Ovary (tissue), 9 donors: ENCODE data around the gene UTP14A. TPM values are rescaled to one million over a fixed set of nuclear protein-coding genes. Genes with fewer than 3 reads are reported as not detected.

Experiments used
- DNase-seq, 5 donors: peaks; one replicate each; pipeline ENCODE4 v3.0.0-alpha.2; 2019 to 2020
- H3K27ac ChIP-seq, 2 donors: fragments of 200-600 bp; one replicate each; pipeline versions ENCODE4 v1.5.1 to v1.8.0; 2019 to 2022
- H3K27me3 ChIP-seq: fragments of 200-600 bp; one replicate; pipeline ENCODE4 v1.8.0; 2022
- H3K36me3 ChIP-seq: fragments of 200-600 bp; sonication (generic); one replicate; pipeline ENCODE4 v1.5.1; 2019
- H3K4me1 ChIP-seq: one replicate; pipeline ENCODE4 v1.8.1; 2013; ENCODE audit warnings: mild to moderate bottlenecking, moderate library complexity; ENCODE audit not compliant: insufficient read depth
- H3K4me3 ChIP-seq: fragments of 200-600 bp; sonication (generic); one replicate; pipeline ENCODE4 v1.5.1; 2017
- H3K9me3 ChIP-seq, 2 donors: fragments of 200-600 bp in 1 of 2; sonication (generic) in 1 of 2; one replicate each; pipeline versions ENCODE4 v1.5.1 to v1.8.1; 2013 to 2019; ENCODE audit warnings: mild to moderate bottlenecking in 1 of 2, moderate library complexity in 1 of 2
- CTCF ChIP-seq, 3 donors: fragments of 450-650 bp in 2 of 3; fragments of 200-600 bp in 1 of 3; IDR thresholded peaks; one replicate each; pipeline versions ENCODE4 v1.5.1 to v1.8.0; 2016 to 2022; ENCODE audit warnings: antibody characterized with exemption in 3 of 3, mild to moderate bottlenecking in 1 of 3
- EP300 ChIP-seq: sonication (generic); formaldehyde crosslinking; IDR thresholded peaks from one replicate; pipeline ENCODE4 v1.6.1; 2017; ENCODE audit warnings: antibody characterized with exemption
- POLR2A ChIP-seq: fragments of 450-650 bp; IDR thresholded peaks from one replicate; pipeline ENCODE4 v1.6.1; 2017; ENCODE audit warnings: antibody characterized with exemption, mild to moderate bottlenecking, moderate library complexity
- WGBS, 3 donors: extraction: QIAGEN DNeasy Blood & Tissue Kit in 1 of 3; methylation state at CpG; one replicate each; pipeline versions ENCODE4 v1.1.5 to v1.1.7; 2013 to 2017; 5-methylcytosine and 5-hydroxymethylcytosine counted together
- intact Hi-C, 4 donors: fragments of 100-400 bp; cut with DNase I; formaldehyde crosslinking; loops; one replicate each; pipeline versions ENCODE4 v1.11.0 to v1.15.1; 2022 to 2023
- polyA plus RNA-seq, 2 donors: library from polyadenylated mRNA; stranded (reverse); fragments of 200-250 nt in 1 of 2; fragments of 350-450 nt in 1 of 2; fragmentation: Illumina TruSeq in 1 of 2; extraction: RNeasy Lipid Tissue Mini Kit (QIAGEN cat#74804) in 1 of 2; gene quantifications; one replicate each; pipeline ENCODE4 v1.2.3, GENCODE V29; 2013 to 2014
- total RNA-seq, 7 donors: library from RNA; depleted of rRNA in 2 of 7; stranded (reverse); fragments of >200 nt in 2 of 7; fragmentation: NEBNext Ultra II Directional in 3 of 7; extraction: Animal tissue kit (Norgen Biotek cat#: 25700) in 3 of 7; gene quantifications; one replicate each; pipeline versions ENCODE4 v1.1.0 to v1.2.4, GENCODE V29; 2016 to 2023
- donor health status: DM: no; HTN: no; CAD: no; lungs with moderate emphysema.
- donor health status: DM: no; HTN: no; CAD: no.
- donor health status: Bipolar disorder and iron deficiency.
- donor health status: DM: yes; HTN: yes; CAD: no.
- donor health status: DM: no; HTN: no; CAD: no.
- donor health status: DM: yes; HTN: yes; CAD: no.

Gene UTP14A
- total and polyA plus RNA-seq, 9 donors: 11.7 to 36.6 (median 15.6) TPM

GRCh38 chrX:129925305-129926092 is 19.5 kb downstream of the UTP14A start:
- TF ChIP-seq EP300: no peak
- no peak for TF ChIP-seq POLR2A
- peak; percentile 45 to 57 (median 51) for TF ChIP-seq CTCF (IDR thresholded peaks at IDR 0.05)
- no peaks in the 10 kb centered on the region for H3K27me3 ChIP-seq
- H3K27ac ChIP-seq: no peak overlapping the region
- intact Hi-C loops: loop anchor here (5.0 to 10.0 kb wide), 3 partner anchors 137 to 269 kb away; no protein-coding TSS in a partner anchor
- no peak overlapping the region for H3K4me3 ChIP-seq
- 32 to 35% (median 33%) methylated on average over 15 of the region's 15 CpGs for WGBS, 3 donors
- H3K9me3 ChIP-seq: no peaks in the 10 kb centered on the region
- H3K4me1 ChIP-seq: no peaks in the 10 kb centered on the region
- DNase-seq: peak; percentile 57 to 79 (median 65)
- no peaks in the 10 kb centered on the region for H3K36me3 ChIP-seq

GRCh38 chrX:129930941-129931410 is 25.0 kb downstream of the UTP14A start:
- peak overlapping the region; percentile 32 to 91 for H3K27ac ChIP-seq
- WGBS, 3 donors: 22 to 36% (median 36%) methylated on average over 13 of the region's 13 CpGs
- no peak for TF ChIP-seq POLR2A
- no peak for TF ChIP-seq CTCF (IDR thresholded peaks at IDR 0.05)
- no peak for DNase-seq
- no peaks in the 10 kb centered on the region for H3K36me3 ChIP-seq
- H3K4me3 ChIP-seq: peak overlapping the region; percentile 12
- H3K9me3 ChIP-seq: no peaks in the 10 kb centered on the region
- no peaks in the 10 kb centered on the region for H3K4me1 ChIP-seq
- intact Hi-C loops: loop anchor here in 1 of 4 donors (10.0 kb wide), 1 partner anchor 84 kb away; no protein-coding TSS in a partner anchor
- no peaks in the 10 kb centered on the region for H3K27me3 ChIP-seq

- DNase-seq: peak; percentile 88 to 93 (median 92)
- Histone ChIP-seq H3K27me3 (no peaks in the 10 kb centered on the region), H3K9me3 (no peaks in the 10 kb centered on the region), H3K36me3 (no peaks in the 10 kb centered on the region), H3K27ac (peak overlapping the region; percentile 79 to 91), H3K4me3 (peak overlapping the region; percentile 47), H3K4me1 (no peaks in the 10 kb centered on the region)
- WGBS, 3 donors: 33 to 37% (median 34%) methylated on average over 40 to 41 of the region's 41 CpGs
- intact Hi-C loops: loop anchor here in 1 of 4 donors (10.0 kb wide), 1 partner anchor 83 kb away; no protein-coding TSS in a partner anchor
- no peak for TF ChIP-seq EP300
- no peak for TF ChIP-seq CTCF (IDR thresholded peaks at IDR 0.05)
- no peak for TF ChIP-seq POLR2A
These were observed 25.5 kb downstream of the UTP14A start for GRCh38 chrX:129931411-129932015.

GRCh38 chrX:129932016-129932820 is 26.3 kb downstream of the UTP14A start:
- 33 to 56% (median 35%) methylated on average over 33 to 97 of the region's 97 CpGs for WGBS, 3 donors
- TF ChIP-seq EP300: no peak
- peak; percentile 25 for TF ChIP-seq POLR2A
- H3K36me3 ChIP-seq: no peaks in the 10 kb centered on the region
- peak overlapping the region; percentile 47 for H3K4me3 ChIP-seq
- H3K4me1 ChIP-seq: no peaks in the 10 kb centered on the region
- intact Hi-C loops: loop anchor here in 1 of 4 donors (10.0 kb wide), 1 partner anchor 83 kb away; no protein-coding TSS in a partner anchor
- peak overlapping the region; percentile 79 to 91 for H3K27ac ChIP-seq
- no peaks in the 10 kb centered on the region for H3K27me3 ChIP-seq
- DNase-seq: peak; percentile 86 to 91 (median 88)
- H3K9me3 ChIP-seq: no peaks in the 10 kb centered on the region
